Measurements from ENCODE around the gene BSCL2.

The BSCL2 gene

DNA sequence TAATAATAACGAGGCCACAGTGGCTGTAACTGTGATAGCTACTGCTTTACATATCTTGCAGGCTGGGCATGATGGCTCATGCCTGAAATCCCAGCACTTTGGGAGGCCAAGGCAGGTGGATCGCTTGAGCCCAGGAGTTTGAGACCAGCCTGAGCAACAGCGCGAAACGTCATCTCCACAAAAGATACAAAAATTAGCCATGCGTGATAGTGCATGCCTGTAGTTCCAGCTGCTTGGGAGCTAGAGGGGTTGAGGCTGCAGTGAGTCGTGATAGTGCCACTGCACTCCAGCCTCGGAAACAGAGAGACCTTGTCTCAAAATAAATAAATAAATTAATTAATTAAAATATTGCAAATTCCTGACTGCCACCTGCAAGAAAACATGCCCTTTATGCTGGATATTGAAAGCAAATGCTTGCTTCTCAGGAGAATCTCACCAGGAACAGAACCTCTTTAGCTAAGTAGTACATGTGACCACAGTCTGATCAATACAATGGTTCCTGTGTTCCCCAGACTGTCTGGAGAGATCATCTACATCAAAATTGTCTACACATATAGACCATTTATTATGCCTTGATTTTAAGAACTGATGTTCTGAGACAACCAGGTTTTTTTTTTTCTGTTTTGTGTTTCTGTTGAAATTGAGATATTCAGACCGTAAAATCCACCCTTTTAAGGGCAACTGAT lies 40.4 kb upstream of the BSCL2 start:
- no peak for TF ChIP-seq ZFX (IDR thresholded peaks at IDR 0.05; ENCODE audit: borderline replicate concordance)
- TF ChIP-seq, protein P1, sequence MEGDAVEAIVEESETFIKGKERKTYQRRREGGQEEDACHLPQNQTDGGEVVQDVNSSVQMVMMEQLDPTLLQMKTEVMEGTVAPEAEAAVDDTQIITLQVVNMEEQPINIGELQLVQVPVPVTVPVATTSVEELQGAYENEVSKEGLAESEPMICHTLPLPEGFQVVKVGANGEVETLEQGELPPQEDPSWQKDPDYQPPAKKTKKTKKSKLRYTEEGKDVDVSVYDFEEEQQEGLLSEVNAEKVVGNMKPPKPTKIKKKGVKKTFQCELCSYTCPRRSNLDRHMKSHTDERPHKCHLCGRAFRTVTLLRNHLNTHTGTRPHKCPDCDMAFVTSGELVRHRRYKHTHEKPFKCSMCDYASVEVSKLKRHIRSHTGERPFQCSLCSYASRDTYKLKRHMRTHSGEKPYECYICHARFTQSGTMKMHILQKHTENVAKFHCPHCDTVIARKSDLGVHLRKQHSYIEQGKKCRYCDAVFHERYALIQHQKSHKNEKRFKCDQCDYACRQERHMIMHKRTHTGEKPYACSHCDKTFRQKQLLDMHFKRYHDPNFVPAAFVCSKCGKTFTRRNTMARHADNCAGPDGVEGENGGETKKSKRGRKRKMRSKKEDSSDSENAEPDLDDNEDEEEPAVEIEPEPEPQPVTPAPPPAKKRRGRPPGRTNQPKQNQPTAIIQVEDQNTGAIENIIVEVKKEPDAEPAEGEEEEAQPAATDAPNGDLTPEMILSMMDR (IDR thresholded peaks at IDR 0.05): no peak
- H3K27ac ChIP-seq: no peak overlapping the region

DNA sequence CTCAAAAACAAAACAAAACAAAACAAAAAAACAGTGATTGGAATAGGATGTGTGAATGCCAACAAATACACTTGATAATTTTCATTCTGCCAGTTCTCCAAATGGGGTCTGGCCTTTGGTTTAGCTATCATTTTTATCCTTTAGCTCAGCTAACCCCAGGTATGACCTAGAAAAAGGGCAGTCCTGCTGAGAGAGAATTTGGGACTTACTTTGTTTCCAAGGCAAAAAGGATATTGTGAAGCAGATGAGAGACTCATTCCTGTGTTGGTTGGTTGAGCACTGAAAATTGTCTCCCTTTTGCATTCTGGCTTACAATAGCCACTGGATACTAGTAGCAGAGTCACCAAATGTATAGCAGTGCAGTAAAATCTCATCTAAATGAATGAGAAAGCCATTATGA lies 30.0 kb upstream of the BSCL2 start:
- no peak overlapping the region for H3K27ac ChIP-seq
- TF ChIP-seq, protein P1 (IDR thresholded peaks at IDR 0.05): no peak

DNA sequence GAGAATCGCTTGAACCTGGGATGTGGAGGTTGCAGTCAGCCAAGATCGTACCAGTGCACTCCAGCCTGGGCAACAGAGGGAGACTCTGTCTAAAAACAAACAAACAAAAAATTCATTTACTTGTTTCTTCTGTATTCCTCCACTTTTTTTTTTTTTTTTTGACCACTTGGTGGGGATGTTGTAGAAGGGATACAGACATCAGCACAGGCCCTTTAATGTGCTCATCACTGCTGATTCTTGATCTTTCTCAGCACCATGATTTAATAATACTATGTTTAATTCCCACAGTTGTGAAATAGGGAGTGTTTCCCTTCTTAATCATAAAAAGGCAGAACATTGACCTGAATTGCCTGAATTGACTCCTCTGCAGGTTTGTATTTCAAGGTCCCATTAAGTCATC lies 25.6 kb upstream of the BSCL2 start:
- H3K27ac ChIP-seq: no peak overlapping the region
- no peak for TF ChIP-seq ZFX (IDR thresholded peaks at IDR 0.05; ENCODE audit: borderline replicate concordance)
- TF ChIP-seq, protein P1 (IDR thresholded peaks at IDR 0.05): no peak

DNA sequence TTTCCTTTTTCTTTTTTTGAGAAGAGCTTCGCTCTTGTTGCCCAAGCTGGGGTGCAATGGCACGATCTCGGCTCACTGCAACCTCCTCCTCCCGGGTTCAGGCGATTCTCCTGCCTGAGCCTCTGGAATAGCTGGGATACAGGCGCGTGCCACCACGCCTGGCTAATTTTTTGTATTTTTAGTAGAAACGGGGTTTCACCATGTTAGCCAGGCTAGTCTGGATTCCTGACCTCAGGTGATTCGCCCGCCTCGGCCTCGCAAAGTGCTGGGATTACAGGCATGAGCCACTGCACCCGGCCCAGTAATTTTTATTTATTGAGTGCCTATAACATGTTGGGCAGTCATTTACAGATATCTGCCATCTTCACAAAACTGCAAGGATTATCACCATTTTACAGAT lies 22.9 kb upstream of the BSCL2 start:
- H3K27ac ChIP-seq: peak overlapping the region; percentile 99

DNA sequence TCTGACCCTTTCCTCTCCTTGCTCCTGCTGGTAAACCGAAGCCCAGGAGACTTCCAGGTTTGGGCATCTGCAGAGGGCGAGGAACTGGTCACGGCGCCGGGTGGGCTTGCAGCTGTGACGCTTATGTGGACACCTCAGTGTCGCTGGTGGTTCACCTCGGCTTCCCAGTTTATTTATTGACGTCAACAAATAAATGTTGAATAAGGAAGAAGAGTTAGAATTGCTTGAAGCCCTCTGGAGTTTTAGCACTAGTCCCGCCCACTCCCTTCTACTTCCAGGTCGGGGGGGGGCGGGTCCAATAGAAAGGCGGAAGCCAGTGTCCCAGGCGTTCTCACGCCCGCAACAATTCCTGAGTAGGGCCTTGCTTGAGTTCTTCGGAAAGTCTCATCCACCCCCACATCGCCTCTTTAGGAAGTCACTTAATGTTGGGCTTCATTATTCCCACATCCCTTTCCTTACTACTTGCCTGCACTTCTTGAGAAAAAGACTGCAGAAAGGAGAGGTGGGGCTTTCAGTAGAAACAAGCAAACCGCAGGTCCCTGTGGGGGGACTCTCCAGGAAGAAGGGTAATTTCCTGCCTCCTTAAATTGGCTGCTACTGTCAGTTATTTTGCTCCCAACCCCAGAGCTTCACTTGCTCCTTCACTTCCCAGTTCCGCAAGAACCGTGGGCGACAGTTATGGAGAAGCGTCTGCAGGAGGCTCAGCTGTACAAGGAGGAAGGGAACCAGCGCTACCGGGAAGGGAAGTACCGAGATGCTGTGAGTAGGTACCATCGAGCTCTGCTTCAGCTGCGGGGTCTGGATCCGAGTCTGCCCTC lies 21.2 kb upstream of the BSCL2 start, which contains the start of gene TTC9C:
Gene TTC9C (plus strand): TSS at position 316 of the 818 bp plus-strand sequence. CDS start 363 bp downstream, at position 679.
- no peak for TF ChIP-seq ZFX (IDR thresholded peaks at IDR 0.05; ENCODE audit: borderline replicate concordance)
- TF ChIP-seq, protein P1 (IDR thresholded peaks at IDR 0.05): no peak
- H3K27ac ChIP-seq: peak within 1 kb of the TSS; percentile 99

DNA sequence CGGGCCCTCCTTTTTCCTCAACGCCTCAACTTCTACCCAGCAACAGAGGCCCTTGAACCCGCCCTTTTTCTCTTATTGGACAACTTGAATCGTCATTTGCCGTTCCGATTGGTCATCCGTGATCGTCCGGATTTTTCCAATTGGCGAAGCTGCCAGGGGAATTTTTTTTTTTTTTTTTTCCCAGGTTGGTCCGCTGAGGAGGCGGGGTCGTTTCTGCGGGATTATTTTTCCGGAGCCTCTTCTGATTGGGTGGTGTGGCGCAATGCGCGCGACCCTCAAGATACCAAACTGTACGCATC lies 20.6 kb upstream of the BSCL2 start:
- TF ChIP-seq, protein P1 (IDR thresholded peaks at IDR 0.05): no peak
- TF ChIP-seq ZFX (IDR thresholded peaks at IDR 0.05; ENCODE audit: borderline replicate concordance): no peak
- H3K27ac ChIP-seq: peak overlapping the region; percentile 99

DNA sequence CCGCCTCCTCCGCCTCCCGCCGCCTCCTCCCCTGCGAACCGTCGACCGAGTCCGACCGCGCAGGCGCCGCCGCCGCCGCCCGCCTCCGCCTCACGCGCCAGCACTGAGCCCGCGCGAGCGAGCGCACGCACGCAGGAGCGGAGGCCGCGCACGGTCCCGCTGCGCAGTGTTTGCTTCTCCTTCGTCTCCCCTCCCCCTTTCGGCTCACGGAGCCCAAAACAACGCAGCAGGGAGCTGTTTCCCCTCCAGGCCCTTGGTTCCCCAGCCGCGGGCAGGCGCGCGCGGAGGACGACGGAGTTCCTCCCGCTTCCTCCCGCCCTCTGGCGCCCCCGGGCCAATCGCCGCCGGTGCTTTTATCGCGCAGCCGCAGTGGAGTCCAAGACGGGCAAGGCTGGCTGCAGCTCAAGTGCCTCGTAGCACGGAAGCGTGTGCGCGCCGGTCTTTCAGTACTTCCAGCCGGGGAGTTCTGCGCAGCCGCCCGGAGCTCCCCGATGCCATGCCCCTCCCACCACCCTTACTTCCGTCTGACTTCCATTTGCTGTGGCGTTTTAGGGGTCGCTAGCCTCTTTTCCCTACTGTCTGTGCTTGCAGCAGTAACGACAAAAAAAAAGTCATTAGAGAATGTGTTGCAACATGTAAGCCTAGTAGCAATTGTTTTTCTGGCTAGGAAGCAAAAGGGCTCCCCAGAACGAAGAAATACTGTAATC lies 20.1 kb upstream of the BSCL2 start, which contains the start of gene HNRNPUL2:
Gene HNRNPUL2 (minus strand): TSS at position 293 of the 707 bp plus-strand sequence. CDS start 301 bp downstream, outside the sequence.
- TF ChIP-seq, protein P1 (IDR thresholded peaks at IDR 0.05): no peak
- no peak for TF ChIP-seq ZFX (IDR thresholded peaks at IDR 0.05; ENCODE audit: borderline replicate concordance)
- peak within 1 kb of the TSS; percentile 99 for H3K27ac ChIP-seq
